OCI-M2 (cell line): ENCODE data around the gene ARSG.
A peak's percentile ranks its signal among the peaks of the same experiment; 100 is the strongest.

Experiments
- DNase-seq: peaks from one replicate; lab custom pipeline; 2025; ENCODE audit not compliant: unreplicated experiment; lab: John Stamatoyannopoulos, UW

The ARSG gene

DNA sequence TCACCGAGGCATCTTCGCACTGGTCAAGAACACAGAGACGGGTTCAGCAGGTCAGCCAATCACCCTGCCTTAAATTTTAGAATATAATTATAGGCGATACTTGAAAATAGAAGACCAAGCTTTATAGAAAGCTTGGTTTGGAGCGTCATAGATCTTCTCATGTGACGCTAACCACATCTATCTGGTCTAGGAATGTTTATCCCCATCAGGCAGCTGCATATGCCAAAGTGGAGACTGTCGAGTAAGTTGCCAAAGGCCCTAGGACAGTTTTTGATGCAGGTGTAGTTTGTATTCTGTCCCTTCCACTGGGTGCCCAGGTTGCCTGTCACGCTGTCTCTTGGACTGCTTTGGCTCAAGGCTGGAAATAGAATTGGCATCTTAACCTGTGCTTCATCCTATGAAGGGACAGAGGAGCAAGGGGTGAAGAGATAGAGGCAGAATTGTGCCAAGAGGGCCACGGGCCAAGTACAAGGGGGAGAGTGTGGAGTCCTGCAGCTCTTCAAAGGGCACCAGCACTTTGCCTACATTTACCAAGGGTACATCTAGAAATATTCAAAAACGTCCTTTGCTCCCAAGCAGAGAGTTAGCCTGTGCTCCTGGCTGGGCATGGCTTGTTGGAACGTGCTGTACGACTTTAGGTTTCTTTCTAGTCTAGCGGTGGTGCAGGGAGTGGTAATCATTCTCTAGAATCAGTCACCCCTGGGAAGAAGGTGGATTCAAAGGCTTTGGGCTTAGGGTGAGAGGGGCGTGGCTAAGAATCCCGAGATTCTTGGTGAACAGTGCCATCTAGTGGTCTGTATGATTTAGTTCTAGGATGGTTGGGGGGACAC is 171.3 kb downstream of the ARSG start:
- peak; percentile 57 for DNase-seq

DNA sequence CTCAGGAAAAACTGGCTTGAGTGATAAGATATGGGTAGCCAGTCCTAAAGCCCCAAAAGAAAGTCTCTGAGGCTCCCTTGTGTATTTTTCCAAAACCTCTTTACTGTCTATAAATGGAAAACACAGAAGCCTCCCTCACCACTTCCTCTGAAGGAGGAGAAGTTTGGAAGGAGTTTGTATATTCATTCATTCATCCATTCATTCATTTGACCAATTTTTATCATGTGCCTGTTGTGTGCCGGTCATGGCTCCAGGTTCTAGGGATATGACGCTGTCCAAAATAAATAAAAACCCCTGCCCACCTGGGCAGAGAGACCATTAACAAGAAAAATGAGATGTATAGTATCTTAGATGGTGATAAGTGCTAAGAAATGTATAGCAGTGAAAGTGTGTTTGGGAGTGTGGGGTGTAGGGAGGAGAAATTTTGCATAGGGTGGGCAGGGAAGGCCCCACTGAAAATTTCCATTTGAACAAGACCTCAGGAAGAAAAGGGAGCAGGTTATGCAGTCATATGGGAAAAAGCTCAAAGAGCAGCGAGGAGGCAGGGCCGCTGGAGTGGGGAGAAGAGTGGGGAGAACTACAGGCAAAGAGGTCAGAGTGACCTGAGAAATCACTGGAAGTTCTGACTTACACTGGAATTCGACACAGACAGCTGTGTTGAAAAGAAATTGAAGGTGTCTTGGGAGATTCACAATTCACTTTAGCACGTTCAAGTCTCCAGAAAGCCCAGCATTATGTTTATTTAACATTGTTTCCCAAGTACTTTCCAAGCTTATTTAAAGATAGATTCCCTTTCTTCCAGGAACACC is 172.1 kb downstream of the ARSG start:
- no peak for DNase-seq

DNA sequence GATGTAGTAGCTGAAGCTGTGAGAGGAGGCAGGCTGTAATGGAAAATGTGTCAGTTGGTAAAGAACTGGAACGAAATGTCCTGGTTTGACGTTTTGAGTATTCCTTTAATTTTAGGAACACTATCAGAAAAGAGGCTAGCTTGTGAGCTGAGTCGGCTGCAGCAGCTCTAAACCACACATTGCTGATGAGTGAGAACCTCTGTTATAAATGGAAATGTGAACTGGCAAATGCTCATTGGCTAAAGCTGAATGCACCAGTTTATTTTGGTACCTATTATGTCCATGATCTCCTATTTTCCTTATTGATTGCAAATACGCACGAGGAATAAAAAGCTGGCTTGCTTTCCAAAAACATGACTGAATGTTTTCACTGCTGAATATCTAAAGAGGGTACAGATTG is 177.0 kb downstream of the ARSG start:
- no peak for DNase-seq

DNA sequence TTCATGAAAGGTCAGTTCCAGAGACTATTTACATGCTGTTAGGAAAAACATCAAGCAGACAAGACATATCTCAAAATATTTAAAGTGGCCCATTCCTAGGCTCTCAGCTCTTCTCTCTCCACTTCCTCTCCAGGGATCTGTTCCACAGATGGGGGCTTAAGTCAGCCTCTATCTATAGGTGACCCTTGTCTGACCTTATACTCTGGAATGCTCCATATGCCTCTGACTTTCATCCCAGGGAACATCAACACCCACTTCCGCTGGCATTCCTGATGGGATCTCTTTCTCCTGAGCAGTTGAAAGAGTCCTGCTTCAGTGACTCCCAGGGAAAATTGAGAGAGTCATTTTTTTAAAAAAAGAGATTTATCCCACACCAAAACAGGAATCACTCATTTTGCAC is 177.5 kb downstream of the ARSG start:
- no peak for DNase-seq
